BJ (cell line): ENCODE measurements around the gene SH2D2A. TPM values are rescaled to one million over a fixed set of nuclear protein-coding genes. Genes with fewer than 3 reads are reported as not detected.

Experiments
- CTCF ChIA-PET: fragments of 350-600 bp; formaldehyde crosslinking; extraction: SDS; loops from one replicate; lab custom pipeline; 2021; ENCODE audit warnings: antibody characterized with exemption, inconsistent platforms; lab: Yijun Ruan, JAX
- POLR2A ChIA-PET: fragments of 300-600 bp; sonication (Branson Sonifier 250); formaldehyde crosslinking; extraction: SDS; loops from one replicate; lab custom pipeline; 2021; ENCODE audit warnings: antibody characterized with exemption; lab: Charles Lee
- DNase-seq: peaks from one replicate; pipeline ENCODE4 v3.0.0-alpha.2; 2011; ENCODE audit warnings: low read depth
- H3K27me3 ChIP-seq: 2 replicates; pipeline ENCODE4 v1.6.0; 2011; ENCODE audit warnings: low read length; ENCODE audit not compliant: control insufficient read depth, insufficient read depth
- H3K36me3 ChIP-seq: 2 replicates; pipeline ENCODE4 v1.5.1; 2011; ENCODE audit warnings: low read length; ENCODE audit not compliant: control insufficient read depth, insufficient read depth
- H3K4me3 ChIP-seq: 2 replicates; pipeline ENCODE4 v1.5.1; 2011; ENCODE audit warnings: low read depth, mild to moderate bottlenecking, control low read depth, low read length
- CTCF ChIP-seq: IDR thresholded peaks from 2 replicates; pipeline ENCODE4 v1.5.1; 2011; ENCODE audit warnings: low read depth, mild to moderate bottlenecking, control low read depth, inconsistent platforms, low read length, moderate library complexity; ENCODE audit not compliant: insufficient read depth
- polyA minus RNA-seq: library from RNA; depleted of rRNA, polyadenylated mRNA; stranded (reverse); fragments of >200 nt; gene quantifications from 2 replicates; pipeline ENCODE4 v1.2.3, GENCODE V29; 2011; rRNA and poly(A)+ RNA removed
- polyA plus RNA-seq: library from polyadenylated mRNA; depleted of rRNA; stranded (reverse); fragments of >200 nt; gene quantifications from 2 replicates; pipeline ENCODE4 v1.2.3, GENCODE V29; 2011; rRNA removed

The SH2D2A gene
- polyA plus RNA-seq (0.17 TPM in 1 of 2 replicates, not detected in the other), polyA minus RNA-seq (0.36 TPM in 1 of 2 replicates, not detected in the other)

- no peak within 1 kb of the TSS for H3K4me3 ChIP-seq
- DNase-seq: no peak
- ChIA-PET CTCF (interaction anchor here (0.6 to 2.6 kb wide), 5 partner anchors 8 to 22 kb away, joined by 3 to 8 read pairs (median 3); no protein-coding TSS in a partner anchor), POLR2A (no interaction called here)
- no peak for TF ChIP-seq CTCF
- H3K27me3 ChIP-seq: peaks cover 3% of the 10 kb centered on the region; the same call in 1 of the 2 replicates
- no peaks in the 10 kb centered on the region for H3K36me3 ChIP-seq
Measured at GRCh38 chr1:156816561-156817328, at the start of gene SH2D2A. TSS of gene SH2D2A (minus strand) at chr1:156816848. CDS start at chr1:156816708, 140 bp downstream.

- H3K36me3 ChIP-seq: no peaks in the 10 kb centered on the region
- peaks cover 31% of the 10 kb centered on the region for H3K27me3 ChIP-seq
- ChIA-PET CTCF (interaction anchor here (0.5 to 13.5 kb wide), 3 partner anchors 24 to 245 kb away, joined by 3 to 290 read pairs (median 107); no protein-coding TSS in a partner anchor), POLR2A (no interaction called here)
- DNase-seq: no peak
- H3K4me3 ChIP-seq: no peak overlapping the region
- TF ChIP-seq CTCF: no peak
Measured at GRCh38 chr1:156865865-156866248, 49.2 kb upstream of the SH2D2A start.

- TF ChIP-seq CTCF: no peak
- POLR2A ChIA-PET: no interaction called here
- CTCF ChIA-PET: interaction anchor here (0.5 to 13.5 kb wide), 6 partner anchors 10 to 244 kb away, joined by 3 to 290 read pairs (median 4); no protein-coding TSS in a partner anchor
- Histone ChIP-seq H3K27me3 (peaks cover 32% of the 10 kb centered on the region), H3K4me3 (no peak overlapping the region), H3K36me3 (no peaks in the 10 kb centered on the region)
- no peak for DNase-seq
Measured at GRCh38 chr1:156865258-156865657, 48.6 kb upstream of the SH2D2A start.

- no peaks in the 10 kb centered on the region for H3K36me3 ChIP-seq
- POLR2A ChIA-PET: no interaction called here
- DNase-seq: no peak
- no peak overlapping the region for H3K4me3 ChIP-seq
- CTCF ChIA-PET: interaction anchor here (0.5 to 13.5 kb wide), 5 partner anchors 9 to 158 kb away, joined by 3 to 290 read pairs (median 4); no protein-coding TSS in a partner anchor
- peaks cover 32% of the 10 kb centered on the region for H3K27me3 ChIP-seq
- no peak for TF ChIP-seq CTCF
Measured at GRCh38 chr1:156864796-156865195, 48.1 kb upstream of the SH2D2A start.

GRCh38 chr1:156863631-156864030 lies 47.0 kb upstream of the SH2D2A start:
- ChIA-PET POLR2A (no interaction called here), CTCF (interaction anchor here (0.9 to 13.5 kb wide), 5 partner anchors 11 to 136 kb away, joined by 3 to 290 read pairs (median 107); partner anchors contain the start of genes ISG20L2 and METTL25B)
- Histone ChIP-seq H3K4me3 (no peak overlapping the region), H3K27me3 (peaks cover 38% of the 10 kb centered on the region), H3K36me3 (no peaks in the 10 kb centered on the region)
- no peak for DNase-seq
- no peak for TF ChIP-seq CTCF
